Measurements from ENCODE around the gene VAPB. TPM values are rescaled to one million over a fixed set of nuclear protein-coding genes. Genes with fewer than 3 reads are reported as not detected.

The VAPB gene
- total RNA-seq, 1 experiment from 2014 or later, result 65.1 TPM

DNA sequence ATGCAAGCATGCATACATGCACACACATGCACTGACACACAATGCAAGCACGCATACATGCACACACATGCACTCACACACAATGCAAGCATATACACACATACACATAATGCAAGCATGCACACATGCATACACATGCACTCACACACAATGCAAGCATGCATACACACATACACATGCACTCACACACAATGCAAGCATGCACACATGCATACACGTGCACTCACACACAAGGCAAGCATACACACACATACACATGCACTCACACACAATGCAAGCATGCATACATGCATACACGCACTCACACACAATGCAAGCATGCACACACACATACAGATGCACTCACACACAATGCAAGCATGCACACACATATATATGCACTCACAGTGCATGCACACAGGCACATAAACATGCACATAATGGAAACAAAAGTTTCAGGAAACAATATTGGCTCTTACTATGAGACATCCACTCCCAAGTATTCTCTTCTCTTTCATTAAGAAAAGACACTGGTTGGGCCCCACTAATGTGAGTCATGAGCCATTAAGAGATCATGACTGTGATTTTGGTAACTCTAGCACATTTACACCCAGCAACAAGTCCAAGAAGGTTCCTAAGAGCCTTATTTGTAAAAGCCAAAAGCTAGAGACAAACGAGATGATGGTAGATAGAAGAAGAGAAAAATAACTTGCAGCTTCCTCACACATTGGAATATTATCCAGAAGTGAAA lies 103.9 kb downstream of the VAPB start:
- Histone ChIP-seq H3K27ac (ENCODE audit: insufficient read length, low read depth, low read length) (no peak overlapping the region), H3K4me1 (ENCODE audit: insufficient read depth, low read length) (no peaks in the 10 kb centered on the region), H3K79me1 (ENCODE audit: insufficient read depth, low read depth, low read length, poor library complexity, severe bottlenecking) (no peaks in the 10 kb centered on the region), H3K23ac (ENCODE audit: insufficient read length, low read depth, low read length) (no peak overlapping the region), H4K5ac (ENCODE audit: insufficient read length, low read depth, low read length) (no peak overlapping the region), H3K23me2 (ENCODE audit: insufficient read length, low read depth, low read length, poor library complexity, severe bottlenecking) (no peaks in the 10 kb centered on the region), H3T11ph (ENCODE audit: low read length) (no peak overlapping the region), H2AFZ (ENCODE audit: low read length) (no peak overlapping the region), H2BK12ac (ENCODE audit: insufficient read length, low read depth, low read length) (no peak overlapping the region), H3K9ac (ENCODE audit: extremely low read depth, insufficient read length, low read length) (no peak overlapping the region), H2BK20ac (ENCODE audit: low read depth, low read length, poor library complexity, severe bottlenecking) (no peak overlapping the region), H4K20me1 (ENCODE audit: control insufficient read depth, insufficient read depth, insufficient read length) (no peaks in the 10 kb centered on the region), H3K4me2 (ENCODE audit: insufficient read depth, insufficient read length, low read length) (no peak overlapping the region), H3K14ac (ENCODE audit: insufficient read depth, low read length) (no peak overlapping the region), H3K79me2 (ENCODE audit: insufficient read depth, low read length) (no peaks in the 10 kb centered on the region), H3K4ac (ENCODE audit: low read depth, low read length) (no peak overlapping the region), H4K8ac (replicated peaks; ENCODE audit: insufficient read length, low read depth, low read length) (no peak overlapping the region), H3K27me3 (ENCODE audit: insufficient read depth, low read length) (no peaks in the 10 kb centered on the region), H2AK5ac (ENCODE audit: insufficient read length, low read length) (no peak overlapping the region), H2BK5ac (ENCODE audit: insufficient read length, low read length) (no peak overlapping the region), H2BK15ac (ENCODE audit: low read depth, low read length) (no peak overlapping the region), H3K56ac (ENCODE audit: insufficient read length, low read depth, low read length) (no peak overlapping the region), H2BK120ac (ENCODE audit: low read depth, low read length, poor library complexity, severe bottlenecking) (no peak overlapping the region), H3K9me3 (ENCODE audit: control insufficient read depth, low read depth, low read length) (no peaks in the 10 kb centered on the region), H4K91ac (ENCODE audit: insufficient read length, low read depth, low read length) (no peak overlapping the region), H3K18ac (ENCODE audit: insufficient read length, low read depth, low read length) (no peak overlapping the region)
- Mint-ChIP-seq H3K36me3 (ENCODE audit: insufficient read depth in 1 of 3, low read depth in 3 of 3) (peaks cover 3 to 6% (median 5%) of the 10 kb centered on the region in 3 experiments; a peak in 3 of 7 replicates), H3K27me3 (ENCODE audit: low read depth) (peaks cover 3% of the 10 kb centered on the region; the same call in 1 of the 2 replicates), H3K4me1 (peaks cover 0 to 2% of the 10 kb centered on the region in 2 experiments; a peak in 1 of 4 replicates), H3K4me3 (no peak overlapping the region), H3K27ac (no peak overlapping the region), H3K9me3 (peaks cover 10 to 12% of the 10 kb centered on the region in 2 experiments; a peak in 4 of 5 replicates)
- no peak for TF ChIP-seq CTCF (conservative IDR thresholded peaks at IDR 0.05)
- DNase-seq, result peak; percentile 9
- WGBS (ENCODE audit: extremely low coverage, insufficient read length, low lambda C conversion rate), result no CpG with 5 or more reads among the region's 4 CpGs
